Right atrium auricular region (tissue), 2 donors: ENCODE data around the gene PPP1R1B. TPM values are rescaled to one million over a fixed set of nuclear protein-coding genes. Genes with fewer than 3 reads are reported as not detected.
A peak's percentile ranks its signal among the peaks of the same experiment; 100 is the strongest.

Experiments used
- DNase-seq: peaks from one replicate; pipeline ENCODE4 v3.0.0-alpha.2; 2019; ENCODE audit warnings: low spot score
- H3K27ac ChIP-seq, 2 donors: fragments of 200-600 bp; sonication (generic); 1 replicate in 1 of 2; 2 replicates in 1 of 2; pipeline ENCODE4 v1.5.1; 2016 to 2019
- H3K27me3 ChIP-seq, 2 donors: fragments of 200-600 bp; sonication (generic); one replicate each; pipeline versions ENCODE4 v1.5.1 to v1.6.0; 2017 to 2019
- H3K36me3 ChIP-seq: fragments of 200-600 bp; sonication (generic); one replicate; pipeline ENCODE4 v1.5.1; 2016
- H3K4me1 ChIP-seq, 2 donors: fragments of 200-600 bp; sonication (generic); one replicate each; pipeline versions ENCODE4 v1.5.1 to v1.6.0; 2017 to 2019
- H3K4me3 ChIP-seq, 2 donors: fragments of 200-600 bp; sonication (generic); 1 replicate in 1 of 2; 2 replicates in 1 of 2; pipeline ENCODE4 v1.5.1; 2017 to 2019; ENCODE audit warnings: mild to moderate bottlenecking in 1 of 2, moderate library complexity in 1 of 2
- H3K9me3 ChIP-seq, 2 donors: fragments of 200-600 bp; sonication (generic); one replicate each; pipeline ENCODE4 v1.5.1; 2019
- total RNA-seq, 2 donors: library from RNA; depleted of rRNA; stranded (reverse); fragments of >200 nt; gene quantifications; one replicate each; pipeline ENCODE4 v1.1.0, GENCODE V29; 2016
- TF ChIP-seq, protein P1 (sequence below), 2 donors: fragments of 200-600 bp; sonication (generic); IDR thresholded peaks; one replicate each; pipeline ENCODE4 v1.5.1; 2019; ENCODE audit warnings: antibody characterized with exemption in 2 of 2

PPP1R1B gene
- total RNA-seq, 2 donors from 2014 or later: 6.7 TPM; not detected in 1

DNA sequence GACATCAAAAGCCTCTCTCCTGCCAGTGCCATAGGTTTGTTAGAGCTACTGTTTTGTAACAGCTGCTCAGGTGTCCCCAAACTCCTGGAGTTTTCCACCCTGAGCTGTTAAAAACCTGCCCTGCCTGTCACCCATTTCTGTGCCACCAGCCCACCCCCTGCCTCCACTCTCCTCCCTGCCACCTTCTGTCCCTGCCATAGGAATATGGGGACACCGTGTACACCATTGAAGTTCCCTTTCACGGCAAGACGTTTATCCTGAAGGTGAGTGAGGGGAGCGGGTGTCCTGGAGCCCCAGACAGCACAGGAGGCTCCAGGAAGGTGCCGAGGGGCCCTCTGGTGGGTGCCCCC lies 33.2 kb downstream of the PPP1R1B start:
- peak overlapping the region in 1 of 2 donors; percentile 17 for H3K4me3 ChIP-seq

GRCh38 chr17:39660397-39661385 lies 33.9 kb downstream of the PPP1R1B start:
- H3K27ac ChIP-seq: peak overlapping the region; percentile 89 to 96
- H3K36me3 ChIP-seq: peaks cover 25% of the 10 kb centered on the region

More for the DNA sequence above, 33.2 kb downstream of the PPP1R1B start:
- Histone ChIP-seq H3K27ac (peak overlapping the region; percentile 89 to 96), H3K4me1 (peaks cover 0 to 73% of the 10 kb centered on the region in 2 donors), H3K27me3 (no peaks in the 10 kb centered on the region), H3K9me3 (no peaks in the 10 kb centered on the region), H3K36me3 (peaks cover 25% of the 10 kb centered on the region)
- DNase-seq: no peak
- TF ChIP-seq, protein P1, sequence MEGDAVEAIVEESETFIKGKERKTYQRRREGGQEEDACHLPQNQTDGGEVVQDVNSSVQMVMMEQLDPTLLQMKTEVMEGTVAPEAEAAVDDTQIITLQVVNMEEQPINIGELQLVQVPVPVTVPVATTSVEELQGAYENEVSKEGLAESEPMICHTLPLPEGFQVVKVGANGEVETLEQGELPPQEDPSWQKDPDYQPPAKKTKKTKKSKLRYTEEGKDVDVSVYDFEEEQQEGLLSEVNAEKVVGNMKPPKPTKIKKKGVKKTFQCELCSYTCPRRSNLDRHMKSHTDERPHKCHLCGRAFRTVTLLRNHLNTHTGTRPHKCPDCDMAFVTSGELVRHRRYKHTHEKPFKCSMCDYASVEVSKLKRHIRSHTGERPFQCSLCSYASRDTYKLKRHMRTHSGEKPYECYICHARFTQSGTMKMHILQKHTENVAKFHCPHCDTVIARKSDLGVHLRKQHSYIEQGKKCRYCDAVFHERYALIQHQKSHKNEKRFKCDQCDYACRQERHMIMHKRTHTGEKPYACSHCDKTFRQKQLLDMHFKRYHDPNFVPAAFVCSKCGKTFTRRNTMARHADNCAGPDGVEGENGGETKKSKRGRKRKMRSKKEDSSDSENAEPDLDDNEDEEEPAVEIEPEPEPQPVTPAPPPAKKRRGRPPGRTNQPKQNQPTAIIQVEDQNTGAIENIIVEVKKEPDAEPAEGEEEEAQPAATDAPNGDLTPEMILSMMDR (IDR thresholded peaks at IDR 0.05): no peak

DNA sequence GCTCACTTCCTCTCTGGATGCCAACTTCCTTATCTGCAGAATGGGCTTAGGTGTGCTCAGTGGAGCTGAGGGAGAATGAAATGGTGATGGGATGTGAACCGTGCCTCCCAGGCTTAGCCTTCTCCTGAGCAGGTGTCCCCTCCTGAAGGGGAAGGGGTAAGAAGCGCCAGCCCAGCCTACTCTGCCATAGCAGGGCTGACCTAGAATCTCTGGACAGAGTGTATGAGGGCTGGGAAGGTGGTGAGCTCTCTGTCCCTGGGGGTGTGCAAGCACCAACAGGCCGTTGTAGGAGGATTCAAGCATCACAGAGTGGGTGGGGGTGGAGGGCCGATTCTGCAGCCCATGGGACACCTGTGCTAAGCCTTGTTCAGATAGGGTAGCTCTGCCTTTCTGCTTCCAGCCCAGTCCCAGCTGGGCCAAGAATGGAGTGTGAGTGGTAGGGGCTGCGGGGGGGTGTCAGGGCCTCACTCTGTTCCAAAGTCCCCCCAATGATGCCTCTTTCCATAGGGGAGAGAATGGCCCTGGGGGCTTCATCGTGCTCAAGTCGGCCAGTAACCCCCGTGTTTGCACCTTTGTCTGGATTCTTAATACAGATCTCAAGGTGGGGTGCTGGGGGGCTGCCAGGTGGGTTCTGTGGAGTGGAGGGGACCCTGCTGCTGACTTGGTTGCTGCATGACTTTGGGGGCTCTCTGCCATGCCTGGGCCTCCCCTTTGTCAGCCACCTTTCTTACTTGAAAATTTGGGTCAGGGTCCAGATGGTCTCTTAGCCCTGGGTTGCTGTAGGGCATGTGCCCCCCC lies 35.2 kb downstream of the PPP1R1B start:
- TF ChIP-seq, protein P1 (IDR thresholded peaks at IDR 0.05): no peak
- H3K4me3 ChIP-seq: no peak overlapping the region

More at GRCh38 chr17:39660397-39661385, 33.9 kb downstream of the PPP1R1B start:
- no peak for DNase-seq
- Histone ChIP-seq H3K4me3 (peak overlapping the region in 1 of 2 donors; percentile 17), H3K4me1 (peaks cover 0 to 74% of the 10 kb centered on the region in 2 donors), H3K27me3 (no peaks in the 10 kb centered on the region), H3K9me3 (no peaks in the 10 kb centered on the region)
- TF ChIP-seq, protein P1 (IDR thresholded peaks at IDR 0.05): no peak

DNA sequence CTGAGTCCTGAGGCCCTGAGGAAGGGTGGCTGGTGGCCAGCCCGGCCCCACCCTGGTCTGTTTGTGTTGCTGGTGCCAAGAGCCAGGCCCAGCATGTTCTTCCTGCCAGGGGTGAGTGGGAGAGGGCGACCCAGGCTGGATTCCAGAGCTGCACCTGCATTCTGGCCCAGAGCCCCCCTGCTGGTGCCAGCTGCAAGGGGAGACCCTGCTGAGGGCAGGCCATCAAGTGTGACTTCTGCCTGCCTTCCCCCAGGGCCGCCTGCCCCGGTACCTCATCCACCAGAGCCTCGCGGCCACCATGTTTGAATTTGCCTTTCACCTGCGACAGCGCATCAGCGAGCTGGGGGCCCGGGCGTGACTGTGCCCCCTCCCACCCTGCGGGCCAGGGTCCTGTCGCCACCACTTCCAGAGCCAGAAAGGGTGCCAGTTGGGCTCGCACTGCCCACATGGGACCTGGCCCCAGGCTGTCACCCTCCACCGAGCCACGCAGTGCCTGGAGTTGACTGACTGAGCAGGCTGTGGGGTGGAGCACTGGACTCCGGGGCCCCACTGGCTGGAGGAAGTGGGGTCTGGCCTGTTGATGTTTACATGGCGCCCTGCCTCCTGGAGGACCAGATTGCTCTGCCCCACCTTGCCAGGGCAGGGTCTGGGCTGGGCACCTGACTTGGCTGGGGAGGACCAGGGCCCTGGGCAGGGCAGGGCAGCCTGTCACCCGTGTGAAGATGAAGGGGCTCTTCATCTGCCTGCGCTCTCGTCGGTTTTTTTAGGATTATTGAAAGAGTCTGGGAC lies 36.0 kb downstream of the PPP1R1B start:
- H3K27ac ChIP-seq: peak overlapping the region; percentile 89 to 96
- no peak overlapping the region for H3K4me3 ChIP-seq
- H3K4me1 ChIP-seq: peaks cover 0 to 85% of the 10 kb centered on the region in 2 donors
- TF ChIP-seq, protein P1 (IDR thresholded peaks at IDR 0.05): no peak
- DNase-seq: no peak
- H3K27me3 ChIP-seq: no peaks in the 10 kb centered on the region
- H3K9me3 ChIP-seq: no peaks in the 10 kb centered on the region
- peaks cover 25% of the 10 kb centered on the region for H3K36me3 ChIP-seq

More for the DNA sequence above, 35.2 kb downstream of the PPP1R1B start:
- peaks cover 0 to 80% of the 10 kb centered on the region in 2 donors for H3K4me1 ChIP-seq
- H3K27me3 ChIP-seq: no peaks in the 10 kb centered on the region
- H3K36me3 ChIP-seq: peaks cover 25% of the 10 kb centered on the region
- DNase-seq: no peak
- peak overlapping the region; percentile 89 to 96 for H3K27ac ChIP-seq
- no peaks in the 10 kb centered on the region for H3K9me3 ChIP-seq

GRCh38 chr17:39663340-39663687 lies 36.6 kb downstream of the PPP1R1B start:
- TF ChIP-seq, protein P1 (IDR thresholded peaks at IDR 0.05): no peak
- H3K36me3 ChIP-seq: peaks cover 21% of the 10 kb centered on the region
- H3K4me3 ChIP-seq: peak overlapping the region; percentile 57 to 64
- peaks cover 0 to 87% of the 10 kb centered on the region in 2 donors for H3K4me1 ChIP-seq
- H3K27ac ChIP-seq: peak overlapping the region; percentile 89 to 96
- H3K9me3 ChIP-seq: no peaks in the 10 kb centered on the region
- no peak for DNase-seq
- no peaks in the 10 kb centered on the region for H3K27me3 ChIP-seq
